Measurements from ENCODE around the gene IL13RA1. TPM values are rescaled to one million over a fixed set of nuclear protein-coding genes. Genes with fewer than 3 reads are reported as not detected.

The IL13RA1 gene
- 82.7 and 96.5 TPM in 2 replicates for total RNA-seq

GRCh38 chrX:118726887-118727685 lies at the start of gene IL13RA1:
Gene IL13RA1 (plus strand): TSS chrX:118727606. CDS start chrX:118727639, 33 bp downstream.

DNA sequence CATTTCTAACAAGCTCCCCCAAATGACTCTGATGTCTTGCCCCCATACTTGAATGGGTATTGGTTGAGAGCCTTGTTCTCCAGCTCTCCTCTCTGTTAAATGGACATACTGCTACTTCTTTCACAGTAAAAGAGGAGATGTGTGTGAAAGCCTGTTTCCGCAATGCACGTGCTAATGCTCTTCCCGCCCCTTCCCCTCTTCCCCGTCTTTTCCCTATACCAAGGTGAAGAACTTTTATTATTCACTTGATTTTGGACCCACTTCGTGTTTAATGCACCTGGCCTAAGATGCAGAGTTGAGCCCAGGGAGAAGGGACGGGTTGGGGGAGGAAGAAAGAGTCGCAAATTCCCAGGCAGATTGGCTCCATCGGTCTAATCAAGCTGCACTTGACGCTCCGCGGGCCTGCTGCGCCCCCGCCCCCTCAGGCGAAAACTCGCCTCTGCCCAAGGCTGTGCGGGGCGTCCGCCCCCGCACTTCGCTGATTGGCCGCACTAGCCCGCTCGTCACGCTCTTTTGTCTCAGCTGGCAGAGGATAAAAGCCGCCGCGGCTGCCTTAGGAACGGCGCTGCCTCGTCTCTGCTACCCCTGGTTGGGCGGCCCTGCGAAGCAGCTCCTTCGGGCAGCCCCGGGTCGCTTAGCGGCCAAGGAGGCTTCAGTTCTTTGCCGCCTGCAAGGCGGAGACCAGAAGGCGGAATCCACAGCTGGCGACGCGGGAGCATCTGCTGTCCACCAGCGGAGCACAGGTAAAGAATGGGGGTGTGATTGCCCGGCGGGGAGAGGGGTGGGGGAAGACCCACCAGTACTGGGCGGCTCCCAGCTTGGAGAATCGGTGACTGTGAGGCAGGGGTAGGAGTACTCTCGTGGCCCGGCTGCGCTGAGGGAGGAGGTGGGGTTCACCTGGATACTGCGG lies 96.1 kb downstream of the IL13RA1 start, which contains the start of gene ZCCHC12:
Gene ZCCHC12, plus strand, starts transcription at position 562 of the 910 bp plus-strand sequence. CDS start 1,421 bp downstream, outside the sequence.

Other genes starting within 250 kb of the IL13RA1 start
- gene DOCK11, start 231.8 kb upstream of the IL13RA1 start, total RNA-seq, result 29.7 and 32.7 TPM in 2 replicates
- gene ZCCHC12, start 96.2 kb downstream of the IL13RA1 start, total RNA-seq, result not detected in 2 replicates
- 0.28 and 0.59 TPM in 2 replicates for gene LONRF3, start 247.0 kb downstream of the IL13RA1 start, total RNA-seq

Data from smooth muscle cell of the umbilical artery (primary cell).